Gastroesophageal sphincter (tissue), 3 donors: ENCODE results near the gene NAIF1.

Source experiments
- POLR2A ChIP-seq, 2 donors: fragments of 450-650 bp; IDR thresholded peaks; one replicate each; pipeline ENCODE4 v1.6.1; 2017; ENCODE audit warnings: antibody characterized with exemption in 2 of 2, mild to moderate bottlenecking in 2 of 2, moderate library complexity in 1 of 2
- POLR2AphosphoS5 ChIP-seq: sonication (generic); formaldehyde crosslinking; IDR thresholded peaks from one replicate; pipeline ENCODE4 v1.6.1; 2017; ENCODE audit warnings: antibody characterized with exemption
- TF ChIP-seq, protein P1 (sequence below), 4 experiments: fragments of 200-600 bp in 2 of 4; fragments of 450-650 bp in 2 of 4; sonication (generic) in 1 of 4; IDR thresholded peaks; one replicate each; pipeline ENCODE4 v1.5.1; 2017 to 2019; ENCODE audit warnings: antibody characterized with exemption in 4 of 4, mild to moderate bottlenecking in 2 of 4, moderate library complexity in 2 of 4

DNA sequence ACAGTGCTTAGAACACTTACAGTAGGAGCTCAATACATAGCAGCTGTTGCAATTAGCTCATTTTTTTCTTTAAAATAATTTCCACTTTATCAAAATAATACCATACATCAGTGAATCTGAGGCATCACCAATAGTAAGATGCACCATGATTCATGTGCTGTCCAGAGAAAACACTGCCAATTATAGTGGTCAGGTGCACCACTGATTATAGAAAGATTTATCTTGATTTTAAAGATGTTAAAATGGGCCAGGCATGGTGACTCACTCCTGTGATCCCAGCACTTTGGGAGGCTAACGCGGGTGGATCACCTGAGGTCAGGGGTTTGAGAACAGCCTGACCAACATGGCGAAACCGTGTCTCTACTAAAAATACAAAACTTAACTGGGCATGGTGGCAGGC is 39.4 kb downstream of the NAIF1 start:
- TF ChIP-seq, protein P1, sequence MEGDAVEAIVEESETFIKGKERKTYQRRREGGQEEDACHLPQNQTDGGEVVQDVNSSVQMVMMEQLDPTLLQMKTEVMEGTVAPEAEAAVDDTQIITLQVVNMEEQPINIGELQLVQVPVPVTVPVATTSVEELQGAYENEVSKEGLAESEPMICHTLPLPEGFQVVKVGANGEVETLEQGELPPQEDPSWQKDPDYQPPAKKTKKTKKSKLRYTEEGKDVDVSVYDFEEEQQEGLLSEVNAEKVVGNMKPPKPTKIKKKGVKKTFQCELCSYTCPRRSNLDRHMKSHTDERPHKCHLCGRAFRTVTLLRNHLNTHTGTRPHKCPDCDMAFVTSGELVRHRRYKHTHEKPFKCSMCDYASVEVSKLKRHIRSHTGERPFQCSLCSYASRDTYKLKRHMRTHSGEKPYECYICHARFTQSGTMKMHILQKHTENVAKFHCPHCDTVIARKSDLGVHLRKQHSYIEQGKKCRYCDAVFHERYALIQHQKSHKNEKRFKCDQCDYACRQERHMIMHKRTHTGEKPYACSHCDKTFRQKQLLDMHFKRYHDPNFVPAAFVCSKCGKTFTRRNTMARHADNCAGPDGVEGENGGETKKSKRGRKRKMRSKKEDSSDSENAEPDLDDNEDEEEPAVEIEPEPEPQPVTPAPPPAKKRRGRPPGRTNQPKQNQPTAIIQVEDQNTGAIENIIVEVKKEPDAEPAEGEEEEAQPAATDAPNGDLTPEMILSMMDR (IDR thresholded peaks at IDR 0.05) = no peak
- TF ChIP-seq POLR2A (IDR thresholded peaks at IDR 0.05) = no peak
- no peak for TF ChIP-seq POLR2AphosphoS5
